Activated CD4-positive, alpha-beta T cell treated with anti-CD3 and anti-CD28 coated beads for 36 hours (primary cell): ENCODE data around the gene LAIR2. TPM values are rescaled to one million over a fixed set of nuclear protein-coding genes. Genes with fewer than 3 reads are reported as not detected.
A peak's percentile ranks its signal among the peaks of the same experiment; 100 is the strongest.

ENCODE experiments used
- ATAC-seq: fragments of 200-7000 bp; cut with Tn5 transposase; one replicate; pipeline ENCODE4 v1.10.0; 2021; ENCODE audit warnings: mild to moderate bottlenecking, moderate library complexity
- CTCF ChIA-PET: fragments of 350-600 bp; sonication (Branson Sonifier 250); formaldehyde crosslinking; loops from one replicate; lab custom pipeline; 2021; ENCODE audit warnings: antibody characterized with exemption; lab: Charles Lee
- POLR2A ChIA-PET: fragments of 350-600 bp; sonication (Branson Sonifier 250); formaldehyde crosslinking; loops from one replicate; lab custom pipeline; 2021; ENCODE audit warnings: antibody characterized with exemption, inconsistent platforms; lab: Charles Lee
- DNase-seq: peaks from one replicate; pipeline ENCODE4 v3.0.0-alpha.2; 2020
- H3K27ac Mint-ChIP-seq: one replicate; pipeline ENCODE4 v1.8.0; 2021; ENCODE audit warnings: mixed read lengths
- H3K27me3 Mint-ChIP-seq: one replicate; pipeline ENCODE4 v1.8.0; 2021; ENCODE audit warnings: mixed read lengths
- H3K36me3 Mint-ChIP-seq: one replicate; pipeline ENCODE4 v1.8.0; 2021; ENCODE audit warnings: low read depth, mixed read lengths
- H3K4me1 Mint-ChIP-seq: one replicate; pipeline ENCODE4 v1.8.0; 2021; ENCODE audit warnings: mixed read lengths
- H3K4me3 Mint-ChIP-seq: one replicate; pipeline ENCODE4 v1.8.0; 2021; ENCODE audit warnings: mild to moderate bottlenecking, moderate library complexity, mixed read lengths
- H3K9me3 Mint-ChIP-seq: one replicate; pipeline ENCODE4 v1.8.0; 2021; ENCODE audit warnings: low read depth, mixed read lengths
- intact Hi-C, 2 experiments: fragments of 100-400 bp; cut with DNase I in 1 of 2; cut with micrococcal nuclease in 1 of 2; formaldehyde crosslinking; loops; one replicate each; pipeline versions ENCODE4 v1.14.2 to v1.15.1; 2022 to 2024; cut with DNase I, micrococcal nuclease
- total RNA-seq, 2 experiments: library from RNA; stranded (reverse); gene quantifications; one replicate each; pipeline ENCODE4 v1.2.3, GENCODE V29; 2021

LAIR2 gene
- 1 to 10 TPM; 3.7 to 5.1 TPM for total RNA-seq

- Mint-ChIP-seq H3K4me1 (peaks cover 36% of the 10 kb centered on the region), H3K36me3 (no peaks in the 10 kb centered on the region), H3K4me3 (peak within 1 kb of the TSS; percentile 41), H3K27me3 (peaks cover 23% of the 10 kb centered on the region), H3K9me3 (no peaks in the 10 kb centered on the region), H3K27ac (no peak within 1 kb of the TSS)
- DNase-seq: peak; percentile 49
- CTCF ChIA-PET: no interaction called here
- POLR2A ChIA-PET: no interaction called here
- intact Hi-C loops: no loop called here
- ATAC-seq: peak; percentile 71
Measured at GRCh38 chr19:54502518-54503048, at the start of gene LAIR2. Gene LAIR2 (plus strand): TSS chr19:54502831. CDS start chr19:54502919, 88 bp downstream.

GRCh38 chr19:54453921-54454780, 48.5 kb upstream of the LAIR2 start:
- ATAC-seq: no peak
- Mint-ChIP-seq H3K4me3 (no peak overlapping the region), H3K27me3 (no peaks in the 10 kb centered on the region), H3K36me3 (peaks cover 75% of the 10 kb centered on the region), H3K27ac (no peak overlapping the region), H3K9me3 (no peaks in the 10 kb centered on the region), H3K4me1 (peaks cover 33% of the 10 kb centered on the region)
- POLR2A ChIA-PET: interaction anchor here (0.7 to 1.1 kb wide), 3 partner anchors 8 to 784 kb away, joined by 3 to 4 read pairs (median 3); partner anchors contain the start of gene LENG9
- CTCF ChIA-PET: no interaction called here
- DNase-seq: no peak
- intact Hi-C loops: no loop called here

GRCh38 chr19:54454781-54455675, 47.6 kb upstream of the LAIR2 start:
- CTCF ChIA-PET: no interaction called here
- no peak for ATAC-seq
- Mint-ChIP-seq H3K27ac (no peak overlapping the region), H3K36me3 (peaks cover 73% of the 10 kb centered on the region), H3K4me1 (peaks cover 38% of the 10 kb centered on the region), H3K9me3 (no peaks in the 10 kb centered on the region), H3K27me3 (no peaks in the 10 kb centered on the region), H3K4me3 (no peak overlapping the region)
- no peak for DNase-seq
- intact Hi-C loops: no loop called here
- POLR2A ChIA-PET: no interaction called here

- ATAC-seq: no peak
- no peaks in the 10 kb centered on the region for H3K9me3 Mint-ChIP-seq
- no peaks in the 10 kb centered on the region for H3K27me3 Mint-ChIP-seq
- ChIA-PET POLR2A (no interaction called here), CTCF (no interaction called here)
- no peak overlapping the region for H3K4me3 Mint-ChIP-seq
- H3K36me3 Mint-ChIP-seq: peaks cover 68% of the 10 kb centered on the region
- intact Hi-C loops: no loop called here
- no peak for DNase-seq
- peaks cover 31% of the 10 kb centered on the region for H3K4me1 Mint-ChIP-seq
- H3K27ac Mint-ChIP-seq: no peak overlapping the region
Measured at GRCh38 chr19:54455786-54456422, 46.7 kb upstream of the LAIR2 start.

- peaks cover 28% of the 10 kb centered on the region for H3K4me1 Mint-ChIP-seq
- H3K27me3 Mint-ChIP-seq: no peaks in the 10 kb centered on the region
- no peaks in the 10 kb centered on the region for H3K9me3 Mint-ChIP-seq
- ATAC-seq (no peak), DNase-seq (no peak)
- ChIA-PET CTCF (no interaction called here), POLR2A (interaction anchor here (0.8 kb wide), 1 partner anchor 15 kb away, joined by 3 read pairs; no protein-coding TSS in a partner anchor)
- intact Hi-C loops: no loop called here
- H3K27ac Mint-ChIP-seq: no peak overlapping the region
- H3K4me3 Mint-ChIP-seq: no peak overlapping the region
- peaks cover 65% of the 10 kb centered on the region for H3K36me3 Mint-ChIP-seq
Measured at GRCh38 chr19:54456423-54457373, 45.9 kb upstream of the LAIR2 start.

DNA sequence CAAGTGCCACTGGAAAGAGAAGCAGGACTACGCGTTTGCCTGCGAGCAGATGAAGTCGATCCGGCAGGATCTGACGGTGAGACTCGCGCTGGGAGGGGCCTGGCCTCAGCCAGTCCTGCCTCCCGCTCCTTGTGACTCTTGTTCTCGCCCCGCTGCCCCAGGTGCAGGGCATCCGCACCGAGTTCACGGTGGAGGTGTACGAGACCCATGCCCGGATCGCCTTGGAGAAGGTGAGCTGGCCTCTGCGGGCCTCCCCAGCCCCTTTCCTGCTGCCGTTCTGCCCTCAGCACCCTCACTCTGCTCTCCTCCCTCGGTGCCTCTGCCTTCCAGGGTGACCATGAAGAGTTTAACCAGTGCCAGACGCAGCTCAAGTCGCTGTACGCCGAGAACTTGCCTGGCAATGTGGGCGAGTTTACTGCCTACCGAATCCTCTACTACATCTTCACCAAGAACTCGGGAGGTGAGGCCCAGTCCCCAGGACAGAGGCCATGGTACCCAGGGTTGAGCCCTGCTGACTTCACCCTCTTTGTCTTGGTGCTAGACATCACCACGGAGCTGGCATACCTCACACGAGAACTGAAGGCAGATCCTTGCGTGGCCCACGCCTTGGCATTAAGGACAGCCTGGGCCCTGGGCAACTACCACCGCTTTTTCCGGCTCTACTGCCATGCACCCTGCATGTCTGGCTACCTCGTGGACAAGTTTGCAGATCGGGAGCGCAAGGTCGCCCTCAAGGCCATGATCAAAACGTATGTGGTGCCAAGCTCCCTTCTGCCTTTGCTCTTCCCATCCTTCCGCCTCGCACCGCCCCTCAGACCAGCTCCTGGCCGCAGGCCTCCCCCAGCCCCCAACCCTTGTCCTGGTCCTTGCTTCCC, 44.6 kb upstream of the LAIR2 start:
- no peak for DNase-seq
- Mint-ChIP-seq H3K27me3 (no peaks in the 10 kb centered on the region), H3K4me3 (no peak overlapping the region), H3K9me3 (no peaks in the 10 kb centered on the region), H3K27ac (peak overlapping the region; percentile 35), H3K4me1 (peaks cover 28% of the 10 kb centered on the region), H3K36me3 (peaks cover 56% of the 10 kb centered on the region)
- intact Hi-C loops: no loop called here
- ATAC-seq: no peak
- ChIA-PET POLR2A (no interaction called here), CTCF (no interaction called here)

DNA sequence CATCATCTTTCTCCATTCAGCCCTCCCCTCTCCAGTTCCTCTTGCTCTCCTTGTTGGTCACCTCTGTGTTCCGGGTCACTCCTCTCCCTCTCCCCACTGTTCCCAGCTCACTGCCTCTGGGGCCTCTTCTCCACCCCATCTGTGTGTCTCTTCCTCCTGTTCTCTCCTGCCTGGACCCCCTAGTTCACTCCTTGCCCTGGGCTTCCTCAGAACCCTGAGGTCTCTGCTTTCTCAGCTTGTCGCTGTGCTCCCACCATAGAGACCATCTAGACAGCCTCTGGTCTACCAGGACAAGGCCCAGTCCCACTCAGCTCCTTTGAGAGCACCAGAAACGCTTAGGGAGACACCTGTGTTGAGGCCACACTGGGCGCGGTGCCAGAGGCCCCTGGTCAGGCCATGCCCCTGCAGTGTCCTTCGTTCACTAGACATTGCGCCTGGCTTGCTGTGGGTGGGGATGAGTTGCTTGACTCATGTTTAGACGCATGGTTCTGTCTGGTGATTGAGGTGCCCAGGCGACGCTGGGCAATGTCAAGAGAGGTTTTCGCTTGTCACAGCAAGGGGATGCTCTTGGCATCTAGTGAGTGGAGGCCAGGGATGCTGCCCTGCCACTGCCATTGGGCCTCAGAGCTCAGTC, 43.9 kb upstream of the LAIR2 start:
- H3K36me3 Mint-ChIP-seq: peaks cover 48% of the 10 kb centered on the region
- ATAC-seq (no peak), DNase-seq (no peak)
- H3K27me3 Mint-ChIP-seq: no peaks in the 10 kb centered on the region
- CTCF ChIA-PET: no interaction called here
- peaks cover 25% of the 10 kb centered on the region for H3K4me1 Mint-ChIP-seq
- POLR2A ChIA-PET: interaction anchor here (1.2 kb wide), 1 partner anchor 10 kb away, joined by 7 read pairs; the partner anchor contains the start of gene LENG8
- H3K4me3 Mint-ChIP-seq: no peak overlapping the region
- peak overlapping the region; percentile 47 for H3K27ac Mint-ChIP-seq
- intact Hi-C loops: no loop called here
- H3K9me3 Mint-ChIP-seq: no peaks in the 10 kb centered on the region

GRCh38 chr19:54459282-54460229, 43.1 kb upstream of the LAIR2 start:
- ChIA-PET CTCF (no interaction called here), POLR2A (interaction anchor here (1.2 kb wide), 1 partner anchor 11 kb away, joined by 7 read pairs; the partner anchor contains the start of gene LENG8)
- Mint-ChIP-seq H3K27me3 (no peaks in the 10 kb centered on the region), H3K9me3 (no peaks in the 10 kb centered on the region), H3K27ac (peak overlapping the region; percentile 47), H3K4me3 (no peak overlapping the region), H3K36me3 (peaks cover 43% of the 10 kb centered on the region), H3K4me1 (peaks cover 30% of the 10 kb centered on the region)
- intact Hi-C loops: loop anchor here (5.0 to 10.0 kb wide), 4 partner anchors 592 to 1265 kb away; partner anchors contain the start of genes DNAAF3 (in 1 of the 2), MYADM (in 1 of the 2), ZNF580 (in 1 of the 2) and ZNF581 (in 1 of the 2)
- ATAC-seq (no peak), DNase-seq (no peak)
